Pancreas (tissue), 10 donors: Measurements from ENCODE around the gene BTN1A1. TPM values are rescaled to one million over a fixed set of nuclear protein-coding genes. Genes with fewer than 3 reads are reported as not detected.
"Not testable (repeated sequence)": the region's sequence is repeated elsewhere in the genome, so short reads cannot be mapped to it uniquely, and the experiment has no call there.

Experiments
- ATAC-seq, 4 donors: fragments of 200-7000 bp; cut with Tn5 transposase; one replicate each; pipeline versions ENCODE4 v1.8.0 to v1.9.1; 2020; ENCODE audit warnings: mild to moderate bottlenecking in 4 of 4, moderate library complexity in 4 of 4
- DNase-seq, 6 donors: peaks; one replicate each; pipeline ENCODE4 v3.0.0-alpha.2; 2020
- FAIRE-seq: peaks from 2 replicates; lab custom pipeline; 2012; peaks lifted over from hg19 to GRCh38; lab: Jason Lieb, UNC
- H3K27ac ChIP-seq, 4 donors: fragments of 200-600 bp; sonication (generic); 1 replicate in 3 of 4; 2 replicates in 1 of 4; pipeline versions ENCODE4 v1.5.0 to v1.8.0; 2020
- H3K27me3 ChIP-seq, 4 donors: fragments of 200-600 bp; one replicate each; pipeline ENCODE4 v1.8.0; 2021
- H3K36me3 ChIP-seq, 3 donors: fragments of 200-600 bp; sonication (generic) in 1 of 3; one replicate each; pipeline versions ENCODE4 v1.5.0 to v1.8.0; 2020 to 2021
- H3K4me1 ChIP-seq, 3 donors: fragments of 200-600 bp; one replicate each; pipeline ENCODE4 v1.8.0; 2021
- H3K4me3 ChIP-seq, 4 donors: fragments of 200-600 bp; sonication (generic) in 2 of 4; one replicate each; pipeline versions ENCODE4 v1.5.0 to v1.8.0; 2020 to 2021
- H3K9me3 ChIP-seq, 4 donors: fragments of 200-600 bp; one replicate each; pipeline ENCODE4 v1.8.0; 2021
- WGBS, 2 donors: extraction: QIAGEN DNeasy Blood & Tissue Kit; methylation state at CpG; one replicate each; pipeline ENCODE4 v1.1.7; 2013; 5-methylcytosine and 5-hydroxymethylcytosine counted together
- intact Hi-C, 3 donors: fragments of 100-400 bp; cut with DNase I; formaldehyde crosslinking; loops; one replicate each; pipeline versions ENCODE4 v1.11.1 to v1.14.2; 2022
- polyA plus RNA-seq, 2 donors: library from polyadenylated mRNA; stranded (reverse); fragments of 200-250 nt; gene quantifications; one replicate each; pipeline ENCODE4 v1.2.3, GENCODE V29; 2013
- total RNA-seq, 6 donors: library from RNA; stranded (reverse); fragmentation: NEBNext Ultra II Directional in 4 of 6; extraction: Animal tissue kit (Norgen Biotek cat#: 25700) in 4 of 6; gene quantifications; one replicate each; pipeline versions ENCODE4 v1.2.1 to v1.2.4, GENCODE V29; 2021 to 2023
- TF ChIP-seq, protein P1 (sequence below), 4 donors: fragments of 200-600 bp; sonication (generic) in 3 of 4; IDR thresholded peaks; one replicate each; pipeline versions ENCODE4 v1.5.0 to v1.8.0; 2021; ENCODE audit warnings: antibody characterized with exemption in 4 of 4
- donor health status: healthy with polysubstance abuse.
- donor health status: DM: no; HTN: no; CAD: no; lungs with moderate emphysema.
- donor health status: DM: no; HTN: no; CAD: no.
- donor health status: control.
- donor health status: control.
- donor health status: Bipolar disorder and iron deficiency.
- donor health status: DM: yes; HTN: yes; CAD: no.
- donor health status: DM: no; HTN: no; CAD: no.
- donor health status: DM: no; HTN: no; CAD: no.
- donor health status: DM: yes; HTN: yes; CAD: no.

Gene BTN1A1
- total and polyA plus RNA-seq, 8 donors = not detected

DNA sequence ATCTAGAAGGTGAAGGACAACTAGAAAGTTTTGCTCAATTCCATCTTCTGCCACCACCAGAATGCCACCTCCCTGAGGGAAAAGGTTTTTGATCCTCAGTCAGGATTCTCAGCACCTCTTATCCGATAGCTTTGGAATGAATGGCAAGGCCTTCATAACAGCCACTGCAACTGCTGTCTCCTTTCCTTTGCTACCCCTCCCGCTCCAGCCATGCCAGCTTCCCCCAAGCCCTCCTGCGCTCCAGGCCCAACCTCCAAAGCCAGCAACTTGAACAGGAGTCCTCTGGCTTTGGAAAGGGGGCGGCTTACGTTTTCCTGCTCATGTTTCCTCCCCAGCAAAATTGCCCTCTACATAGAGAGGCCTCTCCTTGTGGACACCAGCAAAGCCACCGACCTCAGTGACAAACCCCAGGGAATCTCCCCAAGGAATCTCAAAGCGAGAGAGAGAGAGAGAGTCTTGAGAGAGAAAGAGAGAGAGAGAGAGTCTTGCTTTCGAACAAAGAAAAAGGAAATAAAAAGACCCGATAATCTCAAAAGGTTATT lies 42.8 kb upstream of the BTN1A1 start:
- DNase-seq = peak in 3 of 6 donors; percentile 11 to 32 (median 28)
- ATAC-seq = peak; percentile 47 to 63 (median 58)
- intact Hi-C loops = no loop called here

DNA sequence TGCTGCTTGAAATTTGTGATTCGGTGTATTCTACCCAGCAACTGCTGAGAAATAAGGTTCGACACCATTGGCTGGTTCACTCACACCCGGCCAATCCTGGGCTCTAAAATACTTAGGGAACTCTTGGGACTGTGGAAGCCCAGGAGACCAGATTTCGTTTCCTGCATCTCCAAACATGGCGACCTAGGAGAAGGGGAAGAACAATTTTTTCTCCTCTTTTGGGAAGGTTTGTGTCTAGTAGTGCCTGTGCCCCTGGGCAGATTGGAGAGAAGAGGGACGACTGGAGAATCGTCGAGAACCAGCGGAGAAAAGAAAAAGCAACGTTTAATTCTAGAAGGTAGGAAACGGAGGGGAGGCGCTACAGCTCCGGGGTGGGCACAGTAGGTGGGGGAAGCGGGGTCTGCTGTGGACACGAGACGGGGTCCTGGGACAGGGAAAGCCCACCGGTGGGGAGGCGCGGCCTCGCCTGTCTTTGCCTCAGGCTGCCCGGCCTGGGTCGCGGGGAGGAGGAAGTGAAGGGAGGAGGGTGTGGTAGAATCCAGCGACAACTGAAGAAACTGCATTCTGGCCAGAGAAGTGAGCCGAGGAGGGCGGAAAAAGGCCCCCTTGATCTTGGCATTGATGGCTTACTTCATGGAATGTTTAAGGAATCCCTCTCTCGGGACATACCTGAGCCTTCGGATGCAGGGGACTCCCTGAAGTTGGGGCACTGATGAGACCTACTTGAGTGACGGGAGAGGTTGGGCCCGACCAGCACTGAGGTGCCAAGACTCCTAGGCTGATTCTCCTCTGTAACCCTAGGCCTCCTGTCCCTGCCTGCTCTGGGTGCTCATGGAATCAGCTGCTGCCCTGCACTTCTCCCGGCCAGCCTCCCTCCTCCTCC lies 42.1 kb upstream of the BTN1A1 start, which contains the start of gene BTN2A1:
Gene BTN2A1 (plus strand): TSS at position 150 of the 883 bp plus-strand sequence. CDS start 682 bp downstream, at position 832.
- WGBS, 2 donors = 0 to 1% methylated on average over 29 to 31 of the region's 31 CpGs
- H3K27ac ChIP-seq = peak within 1 kb of the TSS; percentile 72 to 96 (median 79)
- no peaks in the 10 kb centered on the region for H3K9me3 ChIP-seq
- intact Hi-C loops = no loop called here
- H3K36me3 ChIP-seq = peaks cover 0 to 11% (median 11%) of the 10 kb centered on the region in 3 donors
- FAIRE-seq (peak; percentile 91), DNase-seq (peak; percentile 63 to 86 (median 76)), ATAC-seq (peak; percentile 99 to 100 (median 100))
- H3K4me3 ChIP-seq = peak within 1 kb of the TSS; percentile 12 to 80 (median 52)
- peaks cover 0 to 20% (median 4%) of the 10 kb centered on the region in 3 donors for H3K4me1 ChIP-seq
- no peaks in the 10 kb centered on the region for H3K27me3 ChIP-seq
- TF ChIP-seq, protein P1, sequence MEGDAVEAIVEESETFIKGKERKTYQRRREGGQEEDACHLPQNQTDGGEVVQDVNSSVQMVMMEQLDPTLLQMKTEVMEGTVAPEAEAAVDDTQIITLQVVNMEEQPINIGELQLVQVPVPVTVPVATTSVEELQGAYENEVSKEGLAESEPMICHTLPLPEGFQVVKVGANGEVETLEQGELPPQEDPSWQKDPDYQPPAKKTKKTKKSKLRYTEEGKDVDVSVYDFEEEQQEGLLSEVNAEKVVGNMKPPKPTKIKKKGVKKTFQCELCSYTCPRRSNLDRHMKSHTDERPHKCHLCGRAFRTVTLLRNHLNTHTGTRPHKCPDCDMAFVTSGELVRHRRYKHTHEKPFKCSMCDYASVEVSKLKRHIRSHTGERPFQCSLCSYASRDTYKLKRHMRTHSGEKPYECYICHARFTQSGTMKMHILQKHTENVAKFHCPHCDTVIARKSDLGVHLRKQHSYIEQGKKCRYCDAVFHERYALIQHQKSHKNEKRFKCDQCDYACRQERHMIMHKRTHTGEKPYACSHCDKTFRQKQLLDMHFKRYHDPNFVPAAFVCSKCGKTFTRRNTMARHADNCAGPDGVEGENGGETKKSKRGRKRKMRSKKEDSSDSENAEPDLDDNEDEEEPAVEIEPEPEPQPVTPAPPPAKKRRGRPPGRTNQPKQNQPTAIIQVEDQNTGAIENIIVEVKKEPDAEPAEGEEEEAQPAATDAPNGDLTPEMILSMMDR (IDR thresholded peaks at IDR 0.05) = no peak

More for the DNA sequence above, 42.8 kb upstream of the BTN1A1 start:
- Histone ChIP-seq H3K4me3 (peak overlapping the region in 3 of 4 donors; percentile 50 to 80 (median 53)), H3K27ac (peak overlapping the region; percentile 67 to 96 (median 79)), H3K27me3 (no peaks in the 10 kb centered on the region), H3K9me3 (no peaks in the 10 kb centered on the region), H3K36me3 (peaks cover 0 to 10% (median 9%) of the 10 kb centered on the region in 3 donors), H3K4me1 (peaks cover 0 to 20% (median 4%) of the 10 kb centered on the region in 3 donors)
- TF ChIP-seq, protein P1 (IDR thresholded peaks at IDR 0.05) = no peak
- FAIRE-seq = no peak
- 19% methylated on average over 9 of the region's 9 CpGs for WGBS, 2 donors

DNA sequence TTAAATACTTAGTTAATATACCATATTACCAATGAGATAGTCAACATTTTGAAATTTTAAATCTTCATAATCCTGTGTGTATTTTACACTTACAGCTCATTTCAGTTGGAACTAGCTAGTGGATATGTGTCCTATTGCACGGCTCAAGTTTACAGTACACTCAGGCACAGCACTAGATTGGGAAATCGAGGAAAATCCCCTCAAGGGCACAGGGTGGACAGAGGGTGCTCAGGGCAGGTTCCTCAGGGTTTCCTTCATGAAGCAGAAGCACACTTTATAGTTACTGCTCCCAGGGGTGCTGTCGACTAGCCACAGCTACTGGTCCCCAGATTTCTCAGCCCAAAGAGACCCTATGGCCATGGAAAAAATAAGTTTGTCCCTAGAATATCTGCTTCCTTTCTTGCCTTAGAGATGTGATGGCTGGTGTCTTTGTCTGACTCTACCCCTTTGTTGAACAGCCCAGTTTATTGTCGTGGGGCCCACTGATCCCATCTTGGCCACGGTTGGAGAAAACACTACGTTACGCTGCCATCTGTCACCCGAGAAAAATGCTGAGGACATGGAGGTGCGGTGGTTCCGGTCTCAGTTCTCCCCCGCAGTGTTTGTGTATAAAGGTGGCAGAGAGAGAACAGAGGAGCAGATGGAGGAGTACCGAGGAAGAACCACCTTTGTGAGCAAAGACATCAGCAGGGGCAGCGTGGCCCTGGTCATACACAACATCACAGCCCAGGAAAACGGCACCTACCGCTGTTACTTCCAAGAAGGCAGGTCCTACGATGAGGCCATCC lies 40.9 kb upstream of the BTN1A1 start:
- Histone ChIP-seq H3K4me3 (peak overlapping the region; percentile 12 to 80 (median 52)), H3K36me3 (peaks cover 0 to 23% (median 21%) of the 10 kb centered on the region in 3 donors), H3K27me3 (no peaks in the 10 kb centered on the region), H3K27ac (no peak overlapping the region), H3K9me3 (no peaks in the 10 kb centered on the region), H3K4me1 (peaks cover 0 to 20% (median 4%) of the 10 kb centered on the region in 3 donors)
- WGBS, 2 donors = 85 to 87% methylated on average over 16 of the region's 16 CpGs
- TF ChIP-seq, protein P1 (IDR thresholded peaks at IDR 0.05) = no peak
- DNase-seq (no peak), FAIRE-seq (no peak), ATAC-seq (no peak)
- intact Hi-C loops = no loop called here

DNA sequence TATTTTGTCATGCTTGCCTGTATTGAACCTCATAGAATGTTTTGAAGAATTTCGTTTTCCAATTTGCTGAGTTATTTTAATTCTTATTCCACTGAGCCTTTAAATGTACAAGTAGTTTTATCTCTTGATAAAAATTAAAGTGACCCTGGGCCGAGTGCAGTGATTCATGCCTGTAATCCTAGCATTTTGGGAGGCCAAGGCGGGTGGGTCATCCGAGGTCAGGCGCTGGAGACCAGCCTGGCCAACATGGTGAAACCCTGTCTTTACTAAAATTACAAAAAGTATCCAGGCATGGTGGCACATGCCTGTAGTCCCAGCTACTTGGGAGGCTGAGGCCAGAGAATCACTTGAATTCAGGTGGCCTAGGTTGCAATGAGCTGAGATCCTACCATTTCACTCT lies 38.8 kb upstream of the BTN1A1 start:
- Histone ChIP-seq H3K4me1 (peaks cover 0 to 20% (median 4%) of the 10 kb centered on the region in 3 donors), H3K36me3 (peaks cover 0 to 43% (median 29%) of the 10 kb centered on the region in 3 donors)
- H3K27me3 ChIP-seq, H3K4me3 ChIP-seq, DNase-seq, intact Hi-C loops, ATAC-seq, H3K9me3 ChIP-seq, FAIRE-seq, H3K27ac ChIP-seq: not testable (repeated sequence)
- 73 to 80% methylated on average over 5 of the region's 5 CpGs for WGBS, 2 donors

DNA sequence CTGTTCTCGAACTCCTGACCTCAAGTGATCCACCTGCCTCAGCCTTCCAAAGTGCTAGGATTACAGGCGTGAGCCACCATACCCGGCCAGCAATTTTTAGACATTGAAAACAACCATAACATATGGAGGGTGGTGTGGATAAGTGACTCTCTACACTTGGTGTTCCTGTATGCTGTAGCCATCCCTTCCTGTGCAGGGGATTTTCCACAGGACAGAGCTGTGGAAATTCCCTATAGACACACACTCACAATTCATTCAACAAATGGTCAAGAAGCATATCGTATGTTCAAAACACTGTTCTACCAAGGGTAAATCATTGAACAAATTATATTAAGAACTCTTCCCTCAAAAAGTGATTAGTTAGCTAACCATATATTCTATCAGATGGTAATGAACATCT lies 36.1 kb upstream of the BTN1A1 start:
- FAIRE-seq = no peak
- no peak overlapping the region for H3K4me3 ChIP-seq
- DNase-seq = no peak
- no peaks in the 10 kb centered on the region for H3K9me3 ChIP-seq
- H3K27ac ChIP-seq = no peak overlapping the region
- ATAC-seq = no peak
- 94% methylated on average over 4 of the region's 4 CpGs for WGBS, 2 donors
- peaks cover 0 to 16% (median 4%) of the 10 kb centered on the region in 3 donors for H3K4me1 ChIP-seq
- H3K27me3 ChIP-seq = no peaks in the 10 kb centered on the region
- TF ChIP-seq, protein P1 (IDR thresholded peaks at IDR 0.05) = no peak
- intact Hi-C loops = no loop called here
- H3K36me3 ChIP-seq = peaks cover 0 to 64% (median 30%) of the 10 kb centered on the region in 3 donors
